ENCODE results near the gene VGLL1.

VGLL1 gene

GRCh38 chrX:136541294-136541693, 9.3 kb downstream of the VGLL1 start:
- H3K36me3 ChIP-seq: no peaks in the 10 kb centered on the region
- no peak for TF ChIP-seq Cebpa-rat (IDR thresholded peaks at IDR 0.05)
- no peak overlapping the region for H3K4me3 ChIP-seq
- no peak overlapping the region for H3K9ac ChIP-seq
- peaks cover 0 to 6% (median 0%) of the 10 kb centered on the region in 11 experiments; a peak in 4 of 22 replicates for H4K20me1 ChIP-seq
- H3K9me3 ChIP-seq (replicated peaks in 1 of 11): peaks cover 0 to under 1% (median 0%) of the 10 kb centered on the region in 11 experiments; a peak in 1 of 22 replicates
- H3K27ac ChIP-seq: no peak overlapping the region
- H3K4me1 ChIP-seq: no peaks in the 10 kb centered on the region
- no peak overlapping the region for H3K4me2 ChIP-seq
- H3K27me3 ChIP-seq: peaks cover 85 to 100% (median 98%) of the 10 kb centered on the region in 11 experiments

DNA sequence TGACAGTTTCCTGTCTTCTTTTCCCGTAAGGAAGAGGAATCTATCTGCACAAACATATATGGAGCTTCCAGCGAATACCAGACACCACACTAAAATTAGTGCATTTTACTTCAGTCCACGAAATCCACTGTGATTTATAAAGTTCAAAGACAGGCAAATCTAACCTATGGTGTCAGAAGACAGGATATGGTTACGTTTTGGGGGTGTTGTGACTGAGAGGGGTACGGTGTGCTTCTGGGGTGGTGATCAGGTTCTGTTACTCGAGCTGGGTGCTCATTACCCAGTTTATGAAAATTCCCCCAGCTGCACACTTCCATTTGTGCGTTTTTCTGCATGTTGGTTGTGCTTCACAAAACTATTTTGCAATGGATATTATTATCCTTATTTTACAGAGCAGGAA, 10.3 kb downstream of the VGLL1 start:
- no peak overlapping the region for H3K4me2 ChIP-seq
- no peak for TF ChIP-seq Cebpa-rat (IDR thresholded peaks at IDR 0.05)
- H4K20me1 ChIP-seq: peaks cover 0 to 6% (median 0%) of the 10 kb centered on the region in 11 experiments; a peak in 4 of 22 replicates
- no peaks in the 10 kb centered on the region for H3K4me1 ChIP-seq
- no peak overlapping the region for H3K27ac ChIP-seq
- no peaks in the 10 kb centered on the region for H3K9me3 ChIP-seq (replicated peaks in 1 of 11)
- H3K4me3 ChIP-seq: no peak overlapping the region
- no peak overlapping the region for H3K9ac ChIP-seq
- peaks cover 90 to 100% (median 98%) of the 10 kb centered on the region in 11 experiments for H3K27me3 ChIP-seq
- no peaks in the 10 kb centered on the region for H3K36me3 ChIP-seq

GRCh38 chrX:136546371-136546781, 14.4 kb downstream of the VGLL1 start:
- no peak for TF ChIP-seq Cebpa-rat (IDR thresholded peaks at IDR 0.05)

GRCh38 chrX:136549226-136549625, 17.2 kb downstream of the VGLL1 start:
- H3K9ac ChIP-seq: no peak overlapping the region

More at GRCh38 chrX:136546371-136546781, 14.4 kb downstream of the VGLL1 start:
- H3K4me1 ChIP-seq: no peaks in the 10 kb centered on the region
- no peaks in the 10 kb centered on the region for H3K36me3 ChIP-seq
- no peak overlapping the region for H3K4me3 ChIP-seq
- H3K9ac ChIP-seq: no peak overlapping the region
- no peak overlapping the region for H3K27ac ChIP-seq
- H3K4me2 ChIP-seq: no peak overlapping the region
- no peaks in the 10 kb centered on the region for H3K9me3 ChIP-seq (replicated peaks in 1 of 11)
- H4K20me1 ChIP-seq: peaks cover 0 to 4% (median 0%) of the 10 kb centered on the region in 11 experiments; a peak in 5 of 22 replicates
- H3K27me3 ChIP-seq: peaks cover 89 to 100% (median 99%) of the 10 kb centered on the region in 11 experiments

DNA sequence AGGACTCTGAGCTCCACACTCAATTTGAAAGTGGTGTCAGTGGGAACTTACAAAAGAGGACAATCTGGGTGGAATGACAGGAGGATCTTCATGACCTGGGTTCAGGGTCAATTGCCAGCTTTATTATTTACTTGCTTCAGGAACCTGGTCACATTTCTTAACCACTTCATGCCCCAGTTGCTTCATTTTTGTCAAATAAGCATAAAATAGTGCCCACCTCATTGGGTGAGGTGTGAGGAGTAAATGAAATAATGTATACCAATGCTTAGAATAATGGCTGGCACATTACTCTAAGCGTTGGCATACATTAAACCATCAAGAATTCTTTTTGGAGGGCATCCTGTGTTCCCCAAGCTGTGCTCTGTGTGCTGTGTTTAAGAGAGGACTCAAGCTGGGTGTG, 19.4 kb downstream of the VGLL1 start:
- Histone ChIP-seq H3K9me3 (replicated peaks in 1 of 11) (no peaks in the 10 kb centered on the region), H3K27me3 (peaks cover 92 to 100% (median 100%) of the 10 kb centered on the region in 11 experiments), H3K36me3 (no peaks in the 10 kb centered on the region), H4K20me1 (peaks cover 0 to 6% (median 0%) of the 10 kb centered on the region in 11 experiments; a peak in 6 of 22 replicates), H3K9ac (no peak overlapping the region), H3K4me2 (no peak overlapping the region), H3K4me1 (no peaks in the 10 kb centered on the region), H3K4me3 (no peak overlapping the region), H3K27ac (no peak overlapping the region)
- TF ChIP-seq Cebpa-rat (IDR thresholded peaks at IDR 0.05): no peak

More at GRCh38 chrX:136549226-136549625, 17.2 kb downstream of the VGLL1 start:
- Histone ChIP-seq H3K27me3 (peaks cover 92 to 100% (median 100%) of the 10 kb centered on the region in 11 experiments), H3K36me3 (no peaks in the 10 kb centered on the region), H3K4me3 (no peak overlapping the region), H3K4me2 (no peak overlapping the region), H3K4me1 (no peaks in the 10 kb centered on the region), H4K20me1 (peaks cover 0 to 6% (median 0%) of the 10 kb centered on the region in 11 experiments; a peak in 4 of 22 replicates), H3K9me3 (replicated peaks in 1 of 11) (no peaks in the 10 kb centered on the region), H3K27ac (no peak overlapping the region)
- TF ChIP-seq Cebpa-rat (IDR thresholded peaks at IDR 0.05): no peak

DNA sequence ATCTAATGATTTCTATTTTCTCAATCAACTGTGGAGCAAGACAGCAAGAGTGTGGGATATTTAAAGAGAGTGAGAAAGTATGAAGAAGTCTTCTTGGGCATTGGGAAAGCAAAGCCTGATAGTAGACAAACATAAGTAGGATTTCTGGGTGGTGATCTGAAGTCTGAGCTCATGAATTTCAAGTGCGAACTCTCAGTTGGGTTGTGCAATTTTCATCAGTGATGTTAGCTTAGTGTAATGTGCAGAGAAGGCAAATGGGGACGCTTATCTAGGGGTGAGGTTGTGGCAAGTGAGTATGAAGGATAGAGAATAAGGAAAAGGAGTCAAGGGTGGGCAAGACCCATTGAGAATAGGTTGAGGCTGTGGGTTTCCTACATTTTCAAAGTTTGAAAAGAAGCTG, 23.7 kb downstream of the VGLL1 start:
- no peak for TF ChIP-seq Cebpa-rat (IDR thresholded peaks at IDR 0.05)
- peaks cover 74 to 99% (median 95%) of the 10 kb centered on the region in 11 experiments for H3K27me3 ChIP-seq
- no peaks in the 10 kb centered on the region for H3K36me3 ChIP-seq
- no peaks in the 10 kb centered on the region for H3K4me1 ChIP-seq
- H3K4me2 ChIP-seq: no peak overlapping the region
- no peaks in the 10 kb centered on the region for H3K9me3 ChIP-seq (replicated peaks in 1 of 11)
- H3K9ac ChIP-seq: no peak overlapping the region
- H3K27ac ChIP-seq: no peak overlapping the region
- peaks cover 0 to 4% (median 0%) of the 10 kb centered on the region in 11 experiments; a peak in 4 of 22 replicates for H4K20me1 ChIP-seq
- H3K4me3 ChIP-seq: no peak overlapping the region

GRCh38 chrX:136572030-136572429, 40.0 kb downstream of the VGLL1 start:
- Histone ChIP-seq H4K20me1 (no peaks in the 10 kb centered on the region; a peak in 1 of 22 replicates), H3K4me2 (no peak overlapping the region), H3K9me3 (replicated peaks in 1 of 11) (no peaks in the 10 kb centered on the region; a peak in 1 of 22 replicates), H3K4me1 (0 out of 20 replicates have a peak, but pooled peaks cover 0 to 5% (median 0%) of the 10 kb centered on the region in 10 experiments), H3K27me3 (peaks cover 85 to 93% (median 91%) of the 10 kb centered on the region in 11 experiments), H3K27ac (no peak overlapping the region), H3K4me3 (no peak overlapping the region), H3K9ac (no peak overlapping the region), H3K36me3 (no peaks in the 10 kb centered on the region)
- no peak for TF ChIP-seq Cebpa-rat (IDR thresholded peaks at IDR 0.05)

DNA sequence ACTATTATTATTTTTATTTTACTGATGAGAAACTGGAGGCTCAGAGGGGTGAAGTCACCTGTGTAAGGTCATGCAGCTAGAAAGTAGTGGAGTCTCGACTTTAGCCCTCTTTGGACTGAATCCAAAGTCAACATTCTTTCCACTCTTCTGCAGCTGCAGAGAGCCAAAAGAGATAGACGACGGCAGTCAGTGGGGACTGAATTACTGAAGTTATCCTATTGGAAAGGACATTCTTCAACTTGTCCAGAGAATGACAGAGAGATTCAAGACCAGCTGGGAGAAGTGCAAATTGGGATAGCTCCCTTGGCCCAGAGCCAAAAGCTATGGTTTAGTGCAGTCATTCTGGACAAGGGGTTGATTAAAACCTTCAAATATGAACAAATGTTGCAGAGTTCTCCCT, 42.5 kb downstream of the VGLL1 start:
- H3K4me1 ChIP-seq: 0 out of 20 replicates have a peak, but pooled peaks cover 0 to 5% (median 0%) of the 10 kb centered on the region in 10 experiments
- H3K9ac ChIP-seq: no peak overlapping the region
- TF ChIP-seq Cebpa-rat (IDR thresholded peaks at IDR 0.05): no peak
- no peak overlapping the region for H3K27ac ChIP-seq
- peaks cover 86 to 95% (median 94%) of the 10 kb centered on the region in 11 experiments for H3K27me3 ChIP-seq
- H3K9me3 ChIP-seq (replicated peaks in 1 of 11): no peaks in the 10 kb centered on the region; a peak in 1 of 22 replicates
- no peak overlapping the region for H3K4me3 ChIP-seq
- H4K20me1 ChIP-seq: peaks cover 0 to 5% (median 0%) of the 10 kb centered on the region in 11 experiments; a peak in 1 of 22 replicates
- H3K4me2 ChIP-seq: no peak overlapping the region
- H3K36me3 ChIP-seq: no peaks in the 10 kb centered on the region

- H3K27me3 ChIP-seq: peaks cover 86 to 95% (median 94%) of the 10 kb centered on the region in 11 experiments
- no peak overlapping the region for H3K27ac ChIP-seq
- peaks cover 0 to 5% (median 0%) of the 10 kb centered on the region in 11 experiments; a peak in 1 of 22 replicates for H4K20me1 ChIP-seq
- H3K4me2 ChIP-seq: no peak overlapping the region
- no peak overlapping the region for H3K4me3 ChIP-seq
- H3K9me3 ChIP-seq (replicated peaks in 1 of 11): no peaks in the 10 kb centered on the region; a peak in 1 of 22 replicates
- H3K4me1 ChIP-seq: 0 out of 20 replicates have a peak, but pooled peaks cover 0 to 5% (median 0%) of the 10 kb centered on the region in 10 experiments
- H3K36me3 ChIP-seq: no peaks in the 10 kb centered on the region
- no peak overlapping the region for H3K9ac ChIP-seq
- TF ChIP-seq Cebpa-rat (IDR thresholded peaks at IDR 0.05): no peak
Measured at GRCh38 chrX:136577552-136577951, 45.5 kb downstream of the VGLL1 start.

- H3K9me3 ChIP-seq (replicated peaks in 1 of 11): no peaks in the 10 kb centered on the region
- H3K9ac ChIP-seq: no peak overlapping the region
- H4K20me1 ChIP-seq: peaks cover 0 to 5% (median 0%) of the 10 kb centered on the region in 11 experiments; a peak in 1 of 22 replicates
- H3K27me3 ChIP-seq: peaks cover 90 to 100% (median 99%) of the 10 kb centered on the region in 11 experiments
- no peak overlapping the region for H3K27ac ChIP-seq
- H3K36me3 ChIP-seq: no peaks in the 10 kb centered on the region
- no peak for TF ChIP-seq Cebpa-rat (IDR thresholded peaks at IDR 0.05)
- H3K4me2 ChIP-seq: no peak overlapping the region
- H3K4me3 ChIP-seq: no peak overlapping the region
- H3K4me1 ChIP-seq: peaks cover 0 to 1% (median 0%) of the 10 kb centered on the region in 10 experiments; a peak in 1 of 20 replicates
Measured at GRCh38 chrX:136580316-136580715, 48.3 kb downstream of the VGLL1 start.
